GM12864 (cell line): Measurements from ENCODE around the gene WT1.

Source experiments
- DNase-seq: peaks from one replicate; pipeline ENCODE4 v3.0.0-alpha.2; 2011; ENCODE audit warnings: low read depth
- H3K4me3 ChIP-seq: 2 replicates; pipeline ENCODE4 v1.5.1; 2011; ENCODE audit warnings: mild to moderate bottlenecking, low read depth, low read length, control low read depth
- CTCF ChIP-seq: IDR thresholded peaks from 2 replicates; pipeline ENCODE4 v1.5.1; 2011; ENCODE audit warnings: low read depth, mild to moderate bottlenecking, moderate library complexity, low read length, control low read depth, inconsistent platforms; ENCODE audit errors: missing control alignments

The WT1 gene

DNA sequence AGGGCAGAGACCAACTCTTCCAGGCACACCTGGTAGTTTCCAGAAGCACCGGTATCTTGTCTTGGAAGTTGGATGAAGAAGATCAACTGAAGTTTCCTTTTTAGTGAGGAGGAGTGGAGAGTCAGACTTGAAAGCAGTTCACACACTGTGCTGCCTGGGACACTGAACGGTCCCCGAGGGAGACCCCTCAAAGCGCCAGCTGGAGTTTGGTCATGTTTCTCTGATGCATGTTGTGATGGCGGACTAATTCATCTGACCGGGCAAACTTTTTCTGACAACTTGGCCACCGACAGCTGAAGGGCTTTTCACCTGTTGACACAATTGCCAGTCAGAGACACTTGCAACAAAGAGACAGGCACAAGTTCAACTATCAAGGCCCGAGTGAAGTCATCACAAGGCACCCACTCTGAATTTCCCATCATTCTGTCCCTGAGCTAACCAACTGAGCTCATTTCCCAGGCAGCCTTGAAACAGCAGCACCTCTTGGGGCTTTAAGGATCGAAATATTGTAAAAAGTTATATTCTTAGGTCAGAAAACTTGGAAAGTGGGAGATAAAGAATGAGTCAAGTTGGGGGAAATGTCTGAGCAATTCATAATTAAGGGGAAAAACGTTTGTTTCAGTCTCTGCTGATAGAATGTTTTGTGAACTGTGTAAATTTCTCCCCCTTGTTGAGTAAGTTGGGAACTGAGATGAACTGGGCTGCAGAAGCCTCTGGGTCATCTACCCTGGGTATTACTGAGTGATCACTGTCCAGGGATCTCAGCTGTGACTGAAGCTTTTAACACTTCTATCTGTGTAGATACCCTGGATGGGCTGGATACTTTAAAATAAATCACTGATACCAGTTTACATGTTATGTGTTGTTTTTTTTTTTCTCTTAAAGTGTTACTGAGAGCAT is 46.2 kb downstream of the WT1 start:
- no peak for TF ChIP-seq CTCF
- no peak for DNase-seq
- no peak overlapping the region for H3K4me3 ChIP-seq

- DNase-seq = no peak
- no peak for TF ChIP-seq CTCF
- H3K4me3 ChIP-seq = no peak overlapping the region
These were observed 47.0 kb downstream of the WT1 start for GRCh38 chr11:32388365-32388764.

- H3K4me3 ChIP-seq = no peak overlapping the region
- DNase-seq = no peak
- no peak for TF ChIP-seq CTCF
These were observed 47.9 kb downstream of the WT1 start for GRCh38 chr11:32387411-32387810.

DNA sequence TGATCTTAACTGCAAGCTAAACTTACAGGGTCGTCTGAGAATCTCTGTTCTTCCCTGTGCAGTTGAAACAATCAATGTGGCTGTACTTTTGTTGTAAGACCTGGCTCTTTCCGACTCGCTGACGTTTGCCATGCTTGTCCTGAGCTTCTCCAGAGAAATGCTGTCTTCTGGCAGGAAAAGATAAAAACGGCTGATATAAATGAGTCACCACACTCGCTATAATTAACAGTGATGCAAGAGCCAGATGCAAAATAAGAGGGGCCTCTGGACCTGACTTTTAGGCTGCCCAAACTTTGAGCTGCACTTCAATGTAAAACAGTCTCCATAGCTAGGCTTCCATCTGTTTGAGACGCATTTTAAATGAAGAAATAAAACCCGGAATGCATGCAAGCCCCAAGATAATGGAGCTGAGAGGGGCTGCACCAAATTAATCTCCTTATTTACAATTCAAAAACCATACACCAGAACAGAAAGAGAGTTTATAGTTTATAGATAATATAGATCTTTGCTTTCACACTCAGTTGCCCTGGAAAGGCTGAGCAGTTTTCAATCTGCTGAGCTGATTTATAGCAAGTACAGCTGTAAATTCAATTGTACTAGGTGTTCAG is 48.5 kb downstream of the WT1 start:
- H3K4me3 ChIP-seq = no peak overlapping the region
- DNase-seq = no peak
- TF ChIP-seq CTCF = no peak

GRCh38 chr11:32385998-32386397 is 49.3 kb downstream of the WT1 start:
- TF ChIP-seq CTCF = no peak
- DNase-seq = no peak

GRCh38 chr11:32382339-32383049 is 52.8 kb downstream of the WT1 start:
- no peak for DNase-seq
- H3K4me3 ChIP-seq = no peak overlapping the region
- TF ChIP-seq CTCF = no peak

More at GRCh38 chr11:32385998-32386397, 49.3 kb downstream of the WT1 start:
- H3K4me3 ChIP-seq = no peak overlapping the region
